ENCODE results near the gene ZNF862. TPM values are rescaled to one million over a fixed set of nuclear protein-coding genes. Genes with fewer than 3 reads are reported as not detected.

Gene ZNF862
- total RNA-seq, 1 experiment from 2014 or later: 1.9 TPM

DNA sequence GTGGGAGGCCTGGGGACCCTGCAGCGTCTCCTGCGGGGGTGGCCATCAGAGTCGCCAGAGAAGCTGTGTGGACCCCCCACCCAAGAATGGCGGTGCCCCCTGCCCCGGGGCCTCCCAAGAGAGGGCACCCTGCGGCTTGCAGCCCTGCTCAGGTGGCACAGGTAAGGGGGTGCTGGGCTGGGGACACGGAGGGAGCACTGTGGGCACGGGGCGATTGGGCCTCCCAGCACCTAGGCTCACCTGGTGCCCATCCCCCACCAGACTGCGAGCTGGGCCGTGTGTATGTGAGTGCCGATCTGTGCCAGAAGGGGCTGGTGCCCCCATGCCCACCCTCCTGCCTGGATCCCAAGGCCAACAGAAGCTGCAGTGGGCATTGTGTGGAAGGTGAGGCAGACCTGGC is 35.2 kb upstream of the ZNF862 start:
- H3K4me1 ChIP-seq (ENCODE audit: insufficient read depth, low read length): no peaks in the 10 kb centered on the region
- H2BK120ac ChIP-seq (ENCODE audit: low read depth, low read length, poor library complexity, severe bottlenecking): no peak overlapping the region
- no peaks in the 10 kb centered on the region for H3K9me3 ChIP-seq (ENCODE audit: control insufficient read depth, low read depth, low read length)
- H3K27ac ChIP-seq (ENCODE audit: insufficient read length, low read depth, low read length): no peak overlapping the region
- no peaks in the 10 kb centered on the region for H3K23me2 ChIP-seq (ENCODE audit: insufficient read length, low read depth, low read length, poor library complexity, severe bottlenecking)
- no peaks in the 10 kb centered on the region for H3K36me3 Mint-ChIP-seq (ENCODE audit: insufficient read depth in 1 of 3, low read depth in 3 of 3)
- no peak overlapping the region for H3K4me3 Mint-ChIP-seq
- peaks cover 0 to 8% of the 10 kb centered on the region in 2 experiments; a peak in 3 of 4 replicates for H3K4me1 Mint-ChIP-seq
- no peak overlapping the region for H3K4me2 ChIP-seq (ENCODE audit: insufficient read depth, insufficient read length, low read length)
- H3K18ac ChIP-seq (ENCODE audit: insufficient read length, low read depth, low read length): no peak overlapping the region
- H4K20me1 ChIP-seq (ENCODE audit: control insufficient read depth, insufficient read depth, insufficient read length): no peaks in the 10 kb centered on the region
- TF ChIP-seq, protein P1, sequence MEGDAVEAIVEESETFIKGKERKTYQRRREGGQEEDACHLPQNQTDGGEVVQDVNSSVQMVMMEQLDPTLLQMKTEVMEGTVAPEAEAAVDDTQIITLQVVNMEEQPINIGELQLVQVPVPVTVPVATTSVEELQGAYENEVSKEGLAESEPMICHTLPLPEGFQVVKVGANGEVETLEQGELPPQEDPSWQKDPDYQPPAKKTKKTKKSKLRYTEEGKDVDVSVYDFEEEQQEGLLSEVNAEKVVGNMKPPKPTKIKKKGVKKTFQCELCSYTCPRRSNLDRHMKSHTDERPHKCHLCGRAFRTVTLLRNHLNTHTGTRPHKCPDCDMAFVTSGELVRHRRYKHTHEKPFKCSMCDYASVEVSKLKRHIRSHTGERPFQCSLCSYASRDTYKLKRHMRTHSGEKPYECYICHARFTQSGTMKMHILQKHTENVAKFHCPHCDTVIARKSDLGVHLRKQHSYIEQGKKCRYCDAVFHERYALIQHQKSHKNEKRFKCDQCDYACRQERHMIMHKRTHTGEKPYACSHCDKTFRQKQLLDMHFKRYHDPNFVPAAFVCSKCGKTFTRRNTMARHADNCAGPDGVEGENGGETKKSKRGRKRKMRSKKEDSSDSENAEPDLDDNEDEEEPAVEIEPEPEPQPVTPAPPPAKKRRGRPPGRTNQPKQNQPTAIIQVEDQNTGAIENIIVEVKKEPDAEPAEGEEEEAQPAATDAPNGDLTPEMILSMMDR (conservative IDR thresholded peaks at IDR 0.05): no peak
- no peak overlapping the region for H3K23ac ChIP-seq (ENCODE audit: insufficient read length, low read depth, low read length)
- no peak overlapping the region for H3T11ph ChIP-seq (ENCODE audit: low read length)
- no peak overlapping the region for H2AK5ac ChIP-seq (ENCODE audit: insufficient read length, low read length)
- no peak overlapping the region for H4K91ac ChIP-seq (ENCODE audit: insufficient read length, low read depth, low read length)
- H3K27me3 ChIP-seq (ENCODE audit: insufficient read depth, low read length): no peaks in the 10 kb centered on the region
- no peaks in the 10 kb centered on the region for H3K79me2 ChIP-seq (ENCODE audit: insufficient read depth, low read length)
- no peak overlapping the region for H2BK20ac ChIP-seq (ENCODE audit: low read depth, low read length, poor library complexity, severe bottlenecking)
- no peak overlapping the region for H4K5ac ChIP-seq (ENCODE audit: insufficient read length, low read depth, low read length)
- no peak overlapping the region for H2BK15ac ChIP-seq (ENCODE audit: low read depth, low read length)
- no peak overlapping the region for H3K14ac ChIP-seq (ENCODE audit: insufficient read depth, low read length)
- H3K27ac Mint-ChIP-seq: no peak overlapping the region
- H2AFZ ChIP-seq (ENCODE audit: low read length): no peak overlapping the region
- no peak overlapping the region for H4K8ac ChIP-seq (replicated peaks; ENCODE audit: insufficient read length, low read depth, low read length)
- H3K9me3 Mint-ChIP-seq: no peaks in the 10 kb centered on the region
- H3K9ac ChIP-seq (ENCODE audit: extremely low read depth, insufficient read length, low read length): no peak overlapping the region
- H3K56ac ChIP-seq (ENCODE audit: insufficient read length, low read depth, low read length): no peak overlapping the region
- H3K79me1 ChIP-seq (ENCODE audit: insufficient read depth, low read depth, low read length, poor library complexity, severe bottlenecking): no peaks in the 10 kb centered on the region
- no peak overlapping the region for H3K4ac ChIP-seq (ENCODE audit: low read depth, low read length)
- no peak for DNase-seq
- WGBS (ENCODE audit: extremely low coverage, insufficient read length, low lambda C conversion rate): no CpG with 5 or more reads among the region's 12 CpGs
- H2BK12ac ChIP-seq (ENCODE audit: insufficient read length, low read depth, low read length): no peak overlapping the region
- H3K27me3 Mint-ChIP-seq (ENCODE audit: low read depth): peaks cover 19% of the 10 kb centered on the region
- H2BK5ac ChIP-seq (ENCODE audit: insufficient read length, low read length): no peak overlapping the region

All from H9 (cell line).